H1 (cell line): ENCODE measurements around the gene DIAPH2. TPM values are rescaled to one million over a fixed set of nuclear protein-coding genes. Genes with fewer than 3 reads are reported as not detected.

Experiments
- CBX5 ChIP-seq: fragments of 300-800, 300-1000 bp; sonication (generic); IDR thresholded peaks from 2 replicates; pipeline ENCODE4 v1.7.1; 2016; ENCODE audit warnings: antibody characterized with exemption, low read length, low read depth
- HDAC2 ChIP-seq, 2 experiments: fragments of 300-600 bp in 1 of 2; sonication (generic) in 1 of 2; IDR thresholded peaks; 2 replicates each; pipeline ENCODE4 v1.6.1; 2011 to 2012; ENCODE audit warnings: low read depth in 2 of 2, low read length in 2 of 2, mild to moderate bottlenecking in 2 of 2, moderate library complexity in 2 of 2, borderline replicate concordance in 1 of 2, inconsistent platforms in 1 of 2
- ZNF274 ChIP-seq: IDR thresholded peaks from 2 replicates; pipeline ENCODE4 v1.7.0; 2012; ENCODE audit warnings: low read length, borderline replicate concordance; ENCODE audit errors: extremely low read depth
- polyA plus RNA-seq, 7 experiments: library from polyadenylated mRNA; depleted of rRNA in 3 of 7; stranded (reverse) in 5 of 7; unstranded in 2 of 7; fragments of >200 nt in 5 of 7; fragments of 200-250 nt in 2 of 7; gene quantifications; 1 replicate in 5 of 7; 2 replicates in 1 of 7; 4 replicates in 1 of 7; pipeline versions ENCODE4 v1.2.1 to v1.2.3, GENCODE V29; 2011 to 2013; ENCODE audit warnings: missing spikeins in 2 of 7, mixed read lengths in 2 of 7
- total RNA-seq: library from RNA; stranded (reverse); fragmentation: NEBNext Ultra II Directional; extraction: Animal tissue kit (Norgen Biotek cat#: 25700); gene quantifications from 2 replicates; pipeline ENCODE4 v1.2.1, GENCODE V29; 2021

Gene DIAPH2
- total and polyA plus RNA-seq, 2 of the 8 experiments (the other 6 are each of a cell fraction or from before 2014, with no cell fraction given): 4.4 to 24.3 TPM

GRCh38 chrX:97494756-97495372 lies 810.2 kb downstream of the DIAPH2 start (continued):
- TF ChIP-seq CBX5: no peak
- TF ChIP-seq ZNF274: no peak
- no peak for TF ChIP-seq HDAC2 (IDR thresholded peaks at IDR 0.05; ENCODE audit: borderline replicate concordance in 1 of 2, low read depth in 2 of 2, low read length in 2 of 2)
